ENCODE results near the gene IFT80. TPM values are rescaled to one million over a fixed set of nuclear protein-coding genes. Genes with fewer than 3 reads are reported as not detected.

IFT80 gene
- total and polyA plus RNA-seq, 2 of the 4 experiments (the other 2 are of a cell fraction) = 15.2 to 16.8 TPM

- H2AK9ac ChIP-seq (replicated peaks; ENCODE audit: low read depth, low read length, poor library complexity) = no peak overlapping the region
- H2BK5ac ChIP-seq (ENCODE audit: low read depth, low read length, poor library complexity, severe bottlenecking) = no peak overlapping the region
- no peak overlapping the region for H2BK120ac ChIP-seq (ENCODE audit: low read depth, low read length)
- ChIA-PET POLR2A (ENCODE audit: unreplicated experiment) (no interaction called here), CTCF (no interaction called here)
- H3K4me1 ChIP-seq (ENCODE audit: control insufficient read depth, insufficient read depth, low read length) = peaks cover 4% of the 10 kb centered on the region; the same call in 1 of the 2 replicates
- TF ChIP-seq RFX5 (IDR thresholded peaks at IDR 0.05; ENCODE audit: low read depth, low read length) (no peak), ELK1 (IDR thresholded peaks at IDR 0.05; ENCODE audit: borderline replicate concordance, low read depth, low read length) (no peak), RCOR1 (IDR thresholded peaks at IDR 0.05; ENCODE audit: insufficient replicate concordance, low read length) (no peak), MXI1 (IDR thresholded peaks at IDR 0.05; ENCODE audit: borderline replicate concordance, low read depth, low read length) (no peak), NFE2L2 (IDR thresholded peaks at IDR 0.05; ENCODE audit: low read depth, low read length) (no peak), CEBPB (IDR thresholded peaks at IDR 0.05; ENCODE audit: low read depth, low read length) (no peak), BHLHE40 (IDR thresholded peaks at IDR 0.05; ENCODE audit: low read depth, low read length) (no peak)
- H3K4ac ChIP-seq (ENCODE audit: low read depth, low read length) = no peak overlapping the region
- BruUV-seq (replicated peaks) = no TSS peak
- in situ Hi-C loops (cut with MboI; ENCODE audit: low sequenced_read_pairs) = no loop called here
- no peak overlapping the region for H4K5ac ChIP-seq (ENCODE audit: low read depth, low read length)
- H2AK5ac ChIP-seq (ENCODE audit: low read depth, low read length) = no peak overlapping the region
- H4K8ac ChIP-seq (ENCODE audit: low read depth in 2 of 2, low read length in 2 of 2) = no peak overlapping the region
- H3K4me2 ChIP-seq (ENCODE audit: low read depth, low read length) = no peak overlapping the region
- no peaks in the 10 kb centered on the region for H3K9me1 ChIP-seq (ENCODE audit: insufficient read depth, low read length)
- peaks cover 7 to 29% of the 10 kb centered on the region in 2 experiments for H3K79me1 ChIP-seq (ENCODE audit: low read depth in 1 of 2, low read length in 2 of 2)
- no peak overlapping the region for H2BK15ac ChIP-seq (ENCODE audit: low read depth, low read length)
- H4K91ac ChIP-seq (ENCODE audit: insufficient read depth, low read depth, low read length) = no peak overlapping the region
- H3K27me3 ChIP-seq (ENCODE audit: control insufficient read depth, insufficient read depth, low read length) = no peaks in the 10 kb centered on the region
- peaks cover 6% of the 10 kb centered on the region; the same call in 1 of the 2 replicates for H4K20me1 ChIP-seq (ENCODE audit: insufficient read depth, low read length)
- no peak overlapping the region for H2AFZ ChIP-seq (replicated peaks; ENCODE audit: low read length, poor library complexity)
- no peak for DNase-seq
- no peaks in the 10 kb centered on the region for H3K9me3 ChIP-seq (ENCODE audit: control insufficient read depth, insufficient read depth, low read length)
- intact Hi-C loops (cut with micrococcal nuclease) = no loop called here
- peaks cover 14% of the 10 kb centered on the region for H3K36me3 ChIP-seq (ENCODE audit: control insufficient read depth, insufficient read depth, low read length)
- no peak overlapping the region for H3K14ac ChIP-seq (replicated peaks; ENCODE audit: low read depth, low read length)
- no peak overlapping the region for H2BK20ac ChIP-seq (ENCODE audit: low read depth, low read length)
- H3K23ac ChIP-seq (ENCODE audit: low read depth, low read length) = no peak overlapping the region
- no peak for ATAC-seq (ENCODE audit: low read depth)
- no peak overlapping the region for H3K18ac ChIP-seq (ENCODE audit: low read depth, low read length)
- H3K9ac ChIP-seq (ENCODE audit: low read depth, low read length) = no peak overlapping the region
- dilution Hi-C loops (cut with HindIII; ENCODE audit: low sequenced_read_pairs, unreplicated experiment) = no loop called here
- no CpG with 5 or more reads among the region's 1 CpG for WGBS, 2 experiments (ENCODE audit: extremely low coverage in 2 of 2, insufficient read length in 1 of 2)
- H3K4me3 ChIP-seq (ENCODE audit: insufficient read depth, low read depth, low read length) = no peak overlapping the region
- no peak overlapping the region for H3K56ac ChIP-seq (ENCODE audit: extremely low read depth, insufficient read depth, low read length)
- no peak overlapping the region for H3K27ac ChIP-seq (ENCODE audit: insufficient read depth, low read length)
Measured at GRCh38 chr3:160435747-160436146, 36.7 kb upstream of the IFT80 start.
